ENCODE measurements around the gene FSIP1.

FSIP1 gene

DNA sequence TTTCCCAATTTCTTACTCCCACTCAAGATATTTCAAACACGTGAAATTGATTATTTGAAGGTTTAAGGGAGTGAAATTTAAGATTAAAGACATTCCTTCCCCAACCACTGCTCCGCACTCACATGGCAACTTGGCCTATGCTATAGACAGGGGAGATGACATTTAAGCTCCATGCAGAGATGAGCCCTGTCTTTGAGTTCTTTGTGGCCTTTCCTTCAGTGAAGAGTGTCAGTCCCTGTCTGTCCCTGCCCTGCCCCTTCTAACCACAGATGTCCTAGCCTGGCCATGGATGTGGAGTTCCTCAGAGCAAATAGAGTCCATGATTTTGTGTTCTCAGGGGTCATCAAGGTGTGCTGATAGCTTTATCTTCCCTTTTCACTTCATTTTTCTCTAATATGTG, 231.2 kb downstream of the FSIP1 start:
- DNase-seq (ENCODE audit: low read depth in 2 of 2), result no peak
